Stimulated activated CD4-positive, alpha-beta T cell treated with anti-CD3 and anti-CD28 coated beads, TNF-alpha, amount 100 ng/mL, for 24 hours (primary cell): Measurements from ENCODE around the gene RBM19.

ENCODE experiments used
- DNase-seq, 3 experiments: peaks; one replicate each; pipeline ENCODE4 v3.0.0-alpha.2; 2020; ENCODE audit warnings: low read depth in 3 of 3

Gene RBM19

DNA sequence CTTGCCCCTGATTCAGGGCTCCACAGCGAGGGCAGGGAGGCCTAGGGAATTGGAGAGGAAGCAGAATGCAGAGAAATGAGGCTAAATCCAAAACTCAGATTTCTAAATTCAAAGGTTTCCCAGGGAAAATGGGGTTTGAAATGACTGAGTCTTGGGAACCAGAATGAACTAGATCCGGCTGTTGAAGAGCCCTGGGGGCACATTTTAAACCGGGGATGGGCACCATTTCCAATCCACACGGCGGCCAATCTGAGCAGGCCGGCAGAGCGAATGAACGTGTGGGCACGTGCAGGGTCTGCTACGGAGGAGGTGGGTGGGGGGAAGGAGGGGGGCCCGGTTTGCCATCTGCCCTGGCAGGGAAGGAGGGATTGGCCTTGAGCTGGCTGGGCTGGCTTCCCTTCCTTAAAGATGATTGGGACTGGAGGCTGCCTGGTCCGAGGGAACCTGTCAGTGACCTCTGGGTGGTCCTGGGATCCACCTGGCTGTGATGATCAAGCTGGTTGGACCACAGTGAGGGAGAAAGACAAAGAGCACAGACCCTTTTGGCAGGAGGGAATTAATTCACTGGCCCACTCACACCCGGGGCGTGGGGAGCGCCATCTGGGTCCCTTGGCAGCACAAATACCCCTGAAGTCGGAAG, 161.0 kb downstream of the RBM19 start:
- no peak for DNase-seq

DNA sequence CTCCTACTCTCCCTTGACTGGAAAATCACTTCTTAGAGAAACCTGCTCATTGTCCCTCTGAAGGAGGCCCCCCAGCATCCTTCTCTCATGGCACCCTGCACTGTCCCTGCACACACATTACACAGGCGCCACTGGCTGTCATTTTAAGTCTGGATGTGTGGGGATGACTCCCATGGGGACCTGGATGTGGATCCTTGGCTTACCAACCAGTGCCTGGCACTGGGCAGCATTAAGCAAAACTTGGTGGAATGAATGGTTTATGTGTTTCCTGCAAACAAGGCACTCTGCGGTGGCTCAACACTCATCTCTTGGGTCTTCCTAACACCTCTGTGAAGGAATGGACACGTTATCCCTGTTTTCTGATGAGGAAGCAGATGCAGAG, 162.4 kb downstream of the RBM19 start:
- DNase-seq = no peak

DNA sequence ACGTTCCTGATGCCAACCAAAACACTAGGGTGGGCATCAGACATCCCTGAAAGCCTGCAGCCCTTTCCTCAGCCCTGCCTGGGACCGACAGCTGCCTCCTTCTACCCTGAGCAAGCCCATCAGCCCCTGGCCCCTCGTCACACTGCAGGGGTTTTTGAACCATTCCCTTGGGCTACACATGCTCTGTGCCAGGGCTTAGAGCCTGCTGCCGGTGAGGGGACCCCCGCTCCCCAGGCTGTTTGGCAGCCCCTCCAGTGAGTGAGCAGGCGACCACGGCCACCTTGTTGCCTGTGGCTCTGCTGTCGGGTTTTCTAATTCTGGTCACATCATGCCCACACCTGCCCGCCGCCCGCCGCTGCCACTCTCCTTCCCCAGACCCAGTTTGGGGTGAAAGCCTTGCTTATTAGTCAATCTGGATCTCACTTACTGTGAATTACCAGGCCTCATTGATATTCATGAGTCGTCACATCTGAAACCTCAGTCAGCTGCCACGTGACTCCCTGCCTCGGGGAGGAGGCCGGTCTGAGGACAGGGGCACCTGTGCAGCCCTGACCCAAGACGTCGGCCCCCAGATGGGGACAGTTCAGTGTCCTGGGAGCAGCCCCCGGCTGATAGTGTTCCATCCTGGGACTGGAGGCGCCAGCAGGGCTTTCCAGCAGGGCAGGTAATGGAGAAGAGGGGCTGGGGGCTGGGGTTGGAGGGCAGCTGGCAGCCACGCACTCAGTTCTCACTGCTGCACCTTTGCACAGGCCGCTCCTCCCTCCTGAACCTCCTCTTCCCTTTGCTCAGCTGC, 163.0 kb downstream of the RBM19 start:
- no peak for DNase-seq

DNA sequence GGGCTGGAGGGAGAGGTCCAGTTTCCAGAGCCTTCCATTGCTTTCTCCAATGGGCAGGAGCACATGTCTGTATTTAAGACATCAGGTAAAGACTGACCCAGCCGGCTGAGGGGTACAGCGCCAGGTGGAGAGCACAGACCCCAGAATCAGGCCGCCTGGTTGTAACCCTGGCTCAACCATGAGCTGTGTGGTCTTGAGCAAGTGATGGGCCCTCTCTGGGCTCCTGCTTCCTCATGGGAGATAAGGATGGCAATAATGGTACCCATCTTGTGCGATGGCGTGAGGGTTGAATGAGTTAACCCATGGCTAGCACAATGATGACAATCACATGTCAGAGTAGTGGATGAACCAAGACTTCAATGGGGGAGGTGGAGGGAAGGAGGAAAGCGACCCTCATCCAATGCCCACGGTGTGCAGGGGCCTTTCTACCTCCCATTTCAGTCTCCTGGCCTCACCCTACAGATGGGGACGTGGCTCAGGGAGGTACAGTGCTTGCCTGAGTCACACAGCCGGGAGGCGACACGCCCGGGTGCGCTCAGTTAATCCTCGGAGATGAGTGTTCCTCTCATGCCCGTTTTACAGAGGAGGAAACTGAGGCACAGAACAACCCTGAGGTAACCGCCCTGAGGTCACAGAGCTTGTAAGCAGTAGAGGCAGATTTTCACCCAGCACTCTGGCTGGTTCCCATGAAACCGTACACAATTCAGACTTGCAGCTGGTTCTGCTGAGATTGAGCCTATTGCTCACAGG, 163.9 kb downstream of the RBM19 start:
- no peak for DNase-seq

DNA sequence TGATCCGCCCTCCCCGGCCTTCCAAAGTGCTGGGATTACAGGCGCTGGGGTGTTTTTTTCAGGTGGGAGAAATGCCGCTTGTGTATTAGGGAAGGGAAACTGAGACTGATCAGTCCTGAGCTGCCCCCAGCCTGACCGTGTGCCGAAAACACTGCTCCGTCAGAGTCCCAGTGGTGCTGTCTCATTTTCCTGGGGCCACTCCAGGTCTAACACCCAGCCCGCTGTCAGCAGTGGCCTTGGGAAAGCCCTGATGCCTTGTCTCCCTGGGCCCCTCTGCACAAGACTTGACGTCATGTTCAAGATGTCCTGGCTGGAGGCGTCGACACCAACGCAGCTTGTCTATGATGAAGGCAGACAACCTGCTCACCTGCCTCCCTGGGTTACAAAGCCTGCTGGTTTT, 165.9 kb downstream of the RBM19 start:
- DNase-seq = no peak

DNA sequence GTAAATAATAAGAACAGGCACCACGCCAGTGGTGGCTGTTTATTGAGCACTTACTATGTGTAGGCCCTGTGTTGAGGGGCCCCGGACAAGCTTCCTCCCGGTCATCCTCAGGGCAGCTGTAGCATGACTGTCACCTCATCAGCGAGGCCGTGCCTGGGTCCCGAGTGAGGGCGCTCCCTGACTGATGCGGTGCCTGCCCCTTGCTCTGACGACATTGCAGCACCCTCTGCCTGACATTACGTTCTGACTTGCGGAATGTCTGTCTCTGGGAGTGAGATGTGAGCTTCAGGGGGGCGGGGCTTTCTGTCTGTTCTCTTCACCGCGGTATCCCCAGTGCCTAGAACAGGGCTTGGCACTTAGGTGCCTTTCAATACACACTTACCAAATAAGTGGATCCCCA, 167.6 kb downstream of the RBM19 start:
- no peak for DNase-seq

DNA sequence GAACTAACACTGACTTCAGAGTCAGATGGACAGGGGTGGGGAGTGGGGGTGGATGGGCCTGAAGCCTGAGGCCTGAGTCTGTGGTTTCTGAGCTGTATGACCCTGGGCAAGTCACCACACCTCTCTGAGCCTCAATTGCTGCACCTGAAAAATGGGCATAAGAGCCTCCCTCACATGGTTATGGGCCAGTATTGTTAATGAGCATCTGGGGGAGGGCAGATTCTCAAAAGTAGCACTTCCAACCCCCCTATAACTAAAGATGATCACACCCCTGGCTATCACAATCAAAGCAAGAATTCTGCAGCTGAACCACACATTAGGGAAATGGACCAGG, 168.6 kb downstream of the RBM19 start:
- DNase-seq = no peak

DNA sequence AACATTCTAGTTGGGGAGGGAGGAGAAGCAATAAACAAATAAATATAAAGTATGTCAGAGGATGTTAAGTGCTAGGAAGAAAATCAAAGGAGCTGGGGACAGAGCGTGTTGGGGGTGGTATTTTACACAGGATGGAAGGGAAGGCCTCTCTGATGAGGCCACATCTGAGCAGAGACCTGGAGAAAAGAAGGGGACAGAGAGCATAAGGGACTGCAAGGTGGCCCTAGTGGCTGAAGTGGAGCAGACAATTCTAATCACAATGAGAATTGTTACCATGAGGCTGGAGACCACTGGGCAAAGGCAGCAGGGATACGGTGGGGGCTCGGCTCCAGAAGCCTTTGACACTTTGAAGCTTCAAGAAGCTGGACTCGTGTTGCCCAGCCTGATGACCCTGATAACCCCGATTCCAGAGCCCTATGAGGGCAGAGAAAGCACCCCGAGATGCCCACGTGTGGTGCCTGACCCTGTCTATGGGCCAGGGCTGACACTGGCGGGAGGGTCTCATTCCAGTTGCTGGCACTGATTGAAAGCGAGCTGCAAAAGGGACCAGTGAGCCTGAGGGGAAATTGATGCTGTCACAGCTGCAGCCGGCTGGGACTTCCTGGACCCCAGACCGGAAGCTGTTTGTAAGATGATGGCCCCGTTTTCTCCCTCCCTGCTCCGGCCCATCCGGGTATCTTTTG, 169.1 kb downstream of the RBM19 start:
- no peak for DNase-seq

DNA sequence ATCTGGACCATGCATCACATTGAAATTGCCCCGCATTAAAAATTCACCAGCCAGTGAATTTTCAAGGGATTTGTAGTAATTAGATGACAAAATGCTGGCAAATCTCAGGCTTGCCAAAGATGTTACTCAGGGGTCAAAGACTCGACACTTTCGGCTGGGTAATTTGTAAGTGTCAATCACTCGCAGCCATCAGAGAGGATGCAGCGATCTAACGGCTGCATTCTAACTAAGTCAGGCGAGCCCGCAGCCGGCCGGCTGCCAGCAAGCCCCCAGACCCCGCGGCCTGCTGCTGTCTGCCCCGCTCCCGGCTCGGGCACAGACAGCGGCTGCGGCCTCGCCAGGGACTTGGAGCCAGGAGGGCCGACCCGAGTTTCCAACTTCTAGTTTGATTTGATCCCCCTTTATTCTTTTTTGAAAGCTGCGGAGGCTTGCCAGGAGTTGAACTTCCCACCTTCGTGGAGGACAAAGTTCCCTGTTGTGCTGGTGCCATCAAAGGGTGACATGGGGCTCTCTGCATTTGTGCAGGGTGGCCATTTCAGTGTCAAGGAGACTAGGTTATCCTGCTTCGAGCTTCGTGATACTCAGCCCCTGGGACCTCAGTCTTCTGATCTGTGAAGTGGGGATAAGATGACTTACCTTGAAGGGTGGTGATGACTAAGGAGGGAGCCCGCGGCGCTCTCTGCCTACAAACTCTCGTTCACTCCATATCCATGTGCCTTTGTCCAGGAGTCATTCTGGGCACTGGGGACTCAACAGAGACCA, 169.9 kb downstream of the RBM19 start:
- DNase-seq = no peak

DNA sequence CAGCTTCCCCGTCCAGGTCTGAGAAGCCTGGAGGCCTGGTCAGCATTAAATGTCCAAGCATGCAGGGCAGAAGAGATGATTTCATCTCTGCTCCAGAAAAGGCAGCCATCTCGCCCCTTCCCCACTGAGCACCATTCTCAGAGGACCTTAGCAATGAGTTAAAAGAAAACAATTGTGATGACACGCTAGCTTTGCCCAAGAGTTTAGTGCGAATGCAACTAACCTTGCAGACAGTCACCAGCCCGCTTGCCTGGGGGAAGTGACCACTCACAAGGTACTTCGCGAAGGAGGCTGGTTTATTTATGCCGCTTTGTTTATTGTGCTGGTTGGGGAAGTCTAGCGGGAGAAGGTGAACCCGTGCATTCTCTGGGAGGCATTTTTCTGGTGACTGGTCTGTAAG, 170.7 kb downstream of the RBM19 start:
- DNase-seq = no peak

DNA sequence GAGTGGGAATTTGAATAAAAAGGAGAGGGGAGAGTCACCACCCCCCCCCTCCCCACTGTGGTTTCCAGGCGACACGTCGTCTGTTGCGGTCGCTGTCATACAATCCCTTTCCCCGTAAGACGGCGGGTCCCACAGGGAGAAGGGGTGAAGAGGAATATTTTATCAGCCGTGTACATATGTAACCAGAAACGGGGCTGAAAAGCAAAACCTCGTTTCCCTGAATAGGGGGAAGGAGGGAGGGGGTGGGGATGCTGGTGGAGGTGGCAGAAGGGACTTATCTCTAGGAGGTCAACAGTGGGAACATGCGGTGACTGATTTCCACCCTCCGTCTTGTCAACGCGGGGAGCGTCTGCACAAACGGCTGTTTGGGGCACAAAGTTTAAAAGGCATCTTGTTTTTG, 171.4 kb downstream of the RBM19 start:
- DNase-seq = no peak

DNA sequence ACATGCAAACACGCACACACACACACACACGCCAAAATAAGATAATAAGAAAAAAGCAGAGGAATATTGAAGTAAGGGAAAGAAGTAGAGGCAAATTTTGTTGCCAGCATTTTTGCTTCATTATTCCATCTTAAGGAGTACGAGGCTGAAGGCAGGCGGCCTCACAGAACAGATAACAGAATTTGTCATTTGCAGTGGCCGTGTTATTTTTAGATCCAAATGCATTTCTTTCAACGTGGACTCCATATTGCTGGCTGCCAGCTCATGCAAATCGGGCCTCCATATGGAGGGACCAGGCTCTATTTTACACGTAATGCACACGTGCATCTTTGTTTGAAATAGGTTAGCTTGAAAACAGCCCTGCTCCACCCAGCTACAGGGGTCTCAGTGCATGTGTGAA, 172.9 kb downstream of the RBM19 start:
- no peak for DNase-seq

DNA sequence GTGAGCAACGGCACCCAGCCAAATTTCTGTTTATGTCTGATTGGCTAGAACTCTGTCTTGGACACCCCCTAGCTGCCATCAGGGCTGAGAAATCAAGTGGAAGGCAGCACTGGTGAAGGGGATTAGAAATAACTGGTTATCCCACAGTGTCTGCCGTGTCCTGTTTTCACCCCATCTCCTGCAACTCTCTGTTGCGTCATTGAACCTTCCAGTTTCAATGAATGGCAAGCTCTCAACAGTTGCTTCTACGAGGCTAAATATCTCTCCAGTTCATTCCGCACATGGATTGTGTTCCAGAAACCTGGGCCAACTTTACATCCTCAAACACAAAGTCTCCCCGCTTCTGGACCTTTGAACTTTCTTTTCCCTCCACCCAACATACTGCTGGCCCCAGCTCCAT, 173.7 kb downstream of the RBM19 start:
- DNase-seq = no peak

DNA sequence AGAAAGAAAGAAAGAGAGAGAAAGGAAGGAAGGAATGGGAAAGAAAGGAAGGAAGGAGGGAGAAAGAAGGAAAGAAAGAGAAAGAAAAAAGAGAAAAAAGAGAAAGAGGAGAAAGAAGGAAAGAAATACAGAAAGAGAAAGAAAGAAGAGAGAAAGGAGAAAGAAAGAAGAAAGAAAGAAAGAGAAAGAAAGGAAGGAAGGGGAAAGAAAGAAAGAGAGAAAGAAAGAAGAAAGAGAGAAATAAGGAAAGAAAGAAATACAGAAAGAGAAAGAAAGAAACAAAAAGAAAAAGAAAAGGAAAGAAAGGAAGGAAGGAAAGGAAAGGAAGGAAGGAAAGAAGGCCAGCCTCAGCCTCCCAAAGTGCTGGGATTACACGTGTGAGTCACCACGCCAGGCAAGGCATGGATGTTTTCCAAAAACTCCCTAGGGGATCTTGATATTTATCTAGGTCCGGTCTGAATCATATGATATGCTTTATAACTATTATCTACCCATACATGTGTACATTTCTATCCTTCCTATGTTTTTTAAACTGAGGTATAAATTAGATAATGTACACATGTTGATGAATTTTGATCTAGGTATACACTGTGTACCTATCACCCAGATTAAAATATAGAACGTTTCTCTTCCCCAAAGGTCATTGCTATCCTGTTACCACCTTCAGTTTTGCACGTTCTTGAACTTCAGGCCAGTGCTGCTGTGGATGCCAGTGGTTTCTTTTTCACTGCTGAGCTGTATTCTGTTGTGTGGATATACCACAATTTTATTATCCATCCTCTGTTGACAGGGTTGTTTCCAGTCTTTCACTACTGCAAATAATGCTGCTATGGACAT, 177.9 kb downstream of the RBM19 start:
- DNase-seq = no peak

DNA sequence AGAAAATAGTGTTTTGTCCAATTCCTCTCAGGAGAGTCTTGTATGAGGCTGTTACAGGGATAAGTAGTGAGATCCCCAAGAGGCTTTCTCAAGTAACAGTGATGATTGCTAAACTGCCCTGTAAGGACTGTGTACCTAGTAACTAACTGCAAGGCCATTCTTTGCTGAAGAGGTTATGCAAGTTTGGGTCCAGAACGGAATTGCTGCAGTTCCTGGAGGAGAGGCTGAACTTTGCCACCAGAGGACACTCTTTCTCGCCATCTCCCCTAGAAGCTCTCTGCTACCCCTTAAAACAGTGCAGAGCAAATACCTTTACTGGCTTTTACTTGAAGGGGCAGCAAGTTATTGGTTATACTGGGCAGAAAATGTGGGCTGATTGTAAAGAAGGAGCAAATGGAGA, 180.0 kb downstream of the RBM19 start:
- DNase-seq = no peak

DNA sequence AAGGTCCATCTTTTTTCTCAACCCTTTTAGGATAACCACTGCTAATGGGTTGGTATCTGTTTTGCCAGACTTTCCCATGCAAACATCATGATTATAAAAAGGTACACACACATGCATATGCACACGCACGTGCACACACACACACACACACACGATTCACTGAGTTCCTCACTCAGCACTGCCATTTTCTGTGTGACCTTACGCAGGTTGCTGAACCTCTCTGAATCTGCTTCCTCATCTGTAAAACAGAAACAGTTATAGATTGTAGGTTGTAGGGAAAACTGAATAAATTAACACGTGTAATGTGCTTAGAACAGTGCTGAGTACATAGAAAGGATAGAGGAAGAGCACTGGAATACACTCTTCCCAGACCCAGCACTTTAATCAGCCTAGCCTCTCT, 182.3 kb downstream of the RBM19 start:
- no peak for DNase-seq

DNA sequence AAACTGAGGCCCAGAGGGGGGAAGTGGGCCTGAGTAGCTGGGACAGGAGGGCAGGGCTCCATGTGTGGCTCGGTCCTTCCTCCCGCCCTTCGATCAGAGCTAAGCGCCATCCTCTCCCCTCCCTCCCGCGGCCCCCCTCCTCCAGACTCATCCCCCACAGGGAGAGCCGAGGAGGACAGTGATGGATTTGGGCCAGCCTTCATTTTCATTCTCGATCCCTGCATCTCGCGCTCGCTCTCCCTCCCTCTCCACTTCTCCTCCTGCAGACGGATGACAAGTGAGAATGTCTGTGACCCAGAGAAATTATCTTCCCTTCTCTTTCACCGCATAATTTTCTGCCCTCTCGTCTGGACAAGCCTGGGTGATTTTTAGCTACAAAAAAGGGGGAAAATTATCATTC, 183.3 kb downstream of the RBM19 start:
- DNase-seq = no peak

DNA sequence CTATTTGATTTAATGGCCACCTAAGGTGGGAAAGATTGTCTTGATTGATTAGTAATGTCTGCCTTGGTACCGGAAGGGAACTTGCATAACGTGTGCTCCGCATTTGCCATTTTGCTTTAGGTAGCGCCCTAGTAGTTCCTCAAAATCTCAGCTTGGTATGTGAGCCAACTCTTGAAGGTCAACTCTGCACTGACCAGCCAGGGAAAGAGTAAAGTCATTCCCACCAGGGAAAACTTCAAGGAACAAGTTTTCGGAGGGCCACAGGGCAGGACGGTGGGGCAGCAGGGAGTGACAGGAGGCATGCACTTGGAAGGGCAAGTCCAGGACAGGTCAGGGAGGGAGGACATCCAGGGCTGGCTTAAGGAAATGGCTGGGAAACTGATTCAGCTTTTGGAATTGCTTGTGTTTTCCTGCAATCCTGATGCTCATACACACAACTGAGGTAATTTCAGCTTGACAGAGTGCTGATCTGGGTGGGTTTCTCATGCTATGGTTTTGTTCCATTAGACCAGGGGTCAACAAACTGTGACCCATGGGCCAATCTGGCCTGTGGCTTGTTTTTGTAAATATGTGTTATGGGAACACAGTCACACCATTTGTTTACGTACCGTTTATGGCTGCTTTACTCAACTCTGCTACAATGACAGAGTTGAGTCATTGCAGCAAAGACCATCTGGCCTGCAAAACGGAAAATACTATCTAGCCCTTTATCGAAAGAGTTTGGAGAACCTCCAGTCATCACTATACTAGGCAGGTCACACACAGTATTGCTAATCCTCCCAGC, 184.5 kb downstream of the RBM19 start:
- DNase-seq = no peak

DNA sequence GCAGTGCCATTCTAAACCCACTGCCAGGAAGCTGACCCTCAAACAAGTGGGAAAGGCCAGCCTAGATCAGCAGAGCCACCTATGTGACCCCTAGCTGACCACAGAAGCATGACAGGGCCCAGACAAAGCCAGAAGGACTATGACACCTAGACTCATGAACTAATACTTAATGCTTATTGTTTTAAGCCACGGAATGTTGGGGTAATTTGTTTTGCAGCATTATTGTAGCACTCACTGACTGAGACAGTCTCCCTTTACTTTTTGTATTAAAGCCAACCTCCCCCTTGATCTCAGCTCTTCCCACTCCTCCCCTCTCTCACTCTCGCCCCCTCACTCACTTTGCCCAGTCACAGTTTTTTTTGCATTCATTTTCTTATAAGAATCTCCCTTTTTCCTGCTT, 186.4 kb downstream of the RBM19 start:
- DNase-seq = no peak
